SU-DHL-6 (cell line): ENCODE results near the gene MARCHF10.

ENCODE experiments used
- EZH2phosphoT487 ChIP-seq: fragments of 200-600 bp; sonication (generic), shearing (Covaris generic); conservative IDR thresholded peaks from 2 replicates; pipeline ENCODE4 v1.6.1; 2018; ENCODE audit warnings: mild to moderate bottlenecking, antibody characterized with exemption, low read length, moderate library complexity, mixed read lengths
- TF ChIP-seq, protein P1 (sequence below): fragments of 200-600 bp; sonication (generic); IDR thresholded peaks from one replicate; pipeline ENCODE4 v1.5.1; 2017; ENCODE audit warnings: antibody characterized with exemption, mild to moderate bottlenecking, low read length, moderate library complexity; ENCODE audit not compliant: insufficient read depth, poor library complexity, severe bottlenecking

DNA sequence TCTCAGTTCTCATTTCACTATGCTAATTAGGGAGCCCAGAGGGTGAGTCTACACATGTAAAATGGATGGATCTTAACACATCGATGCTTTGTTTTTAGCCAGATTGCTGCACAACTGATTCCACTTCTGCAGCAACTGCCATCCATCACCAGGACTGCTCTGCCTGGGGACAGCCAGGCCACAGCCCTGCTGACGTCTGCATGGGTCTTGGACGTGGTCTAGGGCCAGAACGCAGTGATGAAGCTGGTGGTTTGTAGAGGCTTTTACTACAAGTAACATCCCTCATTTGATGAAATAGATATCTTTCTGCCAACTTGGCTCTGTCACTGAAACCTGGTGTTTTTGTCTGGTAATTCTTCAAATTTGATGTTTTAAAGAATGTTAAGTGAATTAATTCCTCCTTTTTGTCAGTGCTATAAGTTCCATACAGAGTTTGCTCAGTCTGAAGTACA lies 50.6 kb downstream of the MARCHF10 start:
- TF ChIP-seq, protein P1, sequence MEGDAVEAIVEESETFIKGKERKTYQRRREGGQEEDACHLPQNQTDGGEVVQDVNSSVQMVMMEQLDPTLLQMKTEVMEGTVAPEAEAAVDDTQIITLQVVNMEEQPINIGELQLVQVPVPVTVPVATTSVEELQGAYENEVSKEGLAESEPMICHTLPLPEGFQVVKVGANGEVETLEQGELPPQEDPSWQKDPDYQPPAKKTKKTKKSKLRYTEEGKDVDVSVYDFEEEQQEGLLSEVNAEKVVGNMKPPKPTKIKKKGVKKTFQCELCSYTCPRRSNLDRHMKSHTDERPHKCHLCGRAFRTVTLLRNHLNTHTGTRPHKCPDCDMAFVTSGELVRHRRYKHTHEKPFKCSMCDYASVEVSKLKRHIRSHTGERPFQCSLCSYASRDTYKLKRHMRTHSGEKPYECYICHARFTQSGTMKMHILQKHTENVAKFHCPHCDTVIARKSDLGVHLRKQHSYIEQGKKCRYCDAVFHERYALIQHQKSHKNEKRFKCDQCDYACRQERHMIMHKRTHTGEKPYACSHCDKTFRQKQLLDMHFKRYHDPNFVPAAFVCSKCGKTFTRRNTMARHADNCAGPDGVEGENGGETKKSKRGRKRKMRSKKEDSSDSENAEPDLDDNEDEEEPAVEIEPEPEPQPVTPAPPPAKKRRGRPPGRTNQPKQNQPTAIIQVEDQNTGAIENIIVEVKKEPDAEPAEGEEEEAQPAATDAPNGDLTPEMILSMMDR: no peak
- no peak for TF ChIP-seq EZH2phosphoT487
